CD4-positive, alpha-beta T cell (primary cell): ENCODE data around the gene KIAA0825. TPM values are rescaled to one million over a fixed set of nuclear protein-coding genes. Genes with fewer than 3 reads are reported as not detected.
"Not testable (repeated sequence)": the region's sequence is repeated elsewhere in the genome, so short reads cannot be mapped to it uniquely, and the experiment has no call there.

Experiments used
- ATAC-seq: fragments of 200-7000 bp; cut with Tn5 transposase; one replicate; pipeline ENCODE4 v1.10.0; 2022; ENCODE audit warnings: mild to moderate bottlenecking; ENCODE audit not compliant: poor library complexity
- CTCF ChIA-PET: fragments of 350-600 bp; sonication (Branson Sonifier 250); formaldehyde crosslinking; loops from one replicate; lab custom pipeline; 2021; ENCODE audit warnings: antibody characterized with exemption, inconsistent platforms; lab: Charles Lee
- POLR2A ChIA-PET: fragments of 350-600 bp; sonication (Branson Sonifier 250); formaldehyde crosslinking; loops from one replicate; lab custom pipeline; 2021; ENCODE audit warnings: antibody characterized with exemption, inconsistent platforms; lab: Charles Lee
- DNase-seq, 14 experiments: peaks; one replicate each; pipeline ENCODE4 v3.0.0-alpha.2; 2013 to 2020; ENCODE audit warnings: mixed read lengths in 2 of 14
- H3K27ac ChIP-seq, 2 donors: one replicate each; pipeline versions ENCODE4 v1.5.1 to v1.7.0; 2013; ENCODE audit warnings: low read length in 2 of 2, low read depth in 1 of 2, mild to moderate bottlenecking in 1 of 2
- H3K27me3 ChIP-seq, 2 experiments: 1 replicate in 1 of 2; 2 replicates in 1 of 2; pipeline versions ENCODE4 v1.6.1 to v1.7.0; 2013; ENCODE audit warnings: low read length in 2 of 2, control low read depth in 1 of 2, mild to moderate bottlenecking in 1 of 2, moderate library complexity in 1 of 2; ENCODE audit not compliant: insufficient read depth in 2 of 2, control insufficient read depth in 1 of 2
- H3K36me3 ChIP-seq: one replicate; pipeline ENCODE4 v1.6.1; 2013; ENCODE audit warnings: low read length, control low read depth; ENCODE audit not compliant: insufficient read depth
- H3K4me1 ChIP-seq: one replicate; pipeline ENCODE4 v1.6.1; 2013; ENCODE audit warnings: low read length, control low read depth; ENCODE audit not compliant: insufficient read depth
- H3K4me3 ChIP-seq: one replicate; pipeline ENCODE4 v1.5.1; 2013; ENCODE audit warnings: mild to moderate bottlenecking, low read length, moderate library complexity
- H3K9me3 ChIP-seq, 2 experiments: 1 replicate in 1 of 2; 2 replicates in 1 of 2; pipeline versions ENCODE4 v1.6.1 to v1.7.0; 2013; ENCODE audit warnings: low read length in 2 of 2, mild to moderate bottlenecking in 2 of 2, control low read depth in 1 of 2, moderate library complexity in 1 of 2; ENCODE audit not compliant: control insufficient read depth in 1 of 2, insufficient read depth in 1 of 2
- H3K27ac Mint-ChIP-seq: one replicate; pipeline ENCODE4 v1.8.0; 2020; ENCODE audit warnings: mixed read lengths
- H3K27me3 Mint-ChIP-seq: one replicate; pipeline ENCODE4 v1.8.0; 2021; ENCODE audit warnings: mixed read lengths
- H3K36me3 Mint-ChIP-seq: one replicate; pipeline ENCODE4 v1.8.0; 2021; ENCODE audit warnings: low read depth, mixed read lengths
- H3K4me1 Mint-ChIP-seq: one replicate; pipeline ENCODE4 v1.8.0; 2021; ENCODE audit warnings: low read depth, mixed read lengths
- H3K4me3 Mint-ChIP-seq: one replicate; pipeline ENCODE4 v1.8.0; 2020; ENCODE audit warnings: mild to moderate bottlenecking, mixed read lengths
- H3K9me3 Mint-ChIP-seq: one replicate; pipeline ENCODE4 v1.8.0; 2020; ENCODE audit warnings: mixed read lengths
- CTCF ChIP-seq: fragments of 200-600 bp; IDR thresholded peaks from one replicate; pipeline ENCODE4 v1.8.0; 2022; ENCODE audit warnings: antibody characterized with exemption, mild to moderate bottlenecking
- intact Hi-C, 2 experiments: fragments of 100-400 bp; cut with DNase I in 1 of 2; cut with micrococcal nuclease in 1 of 2; formaldehyde crosslinking; loops; one replicate each; pipeline versions ENCODE4 v1.15.1 to v1.9.0; 2023 to 2025; cut with DNase I, micrococcal nuclease
- total RNA-seq, 174 experiments: library from RNA in 2 of 174; stranded (reverse) in 2 of 174; gene quantifications; one replicate each; pipeline ENCODE4 v1.2.3 and lab custom pipeline; 2021 to 2026

Gene KIAA0825
- total RNA-seq, 2 experiments from 2014 or later, result 1.5 to 1.6 TPM

- no peak overlapping the region for H3K4me3 ChIP-seq
- CTCF ChIA-PET, result no interaction called here
These were observed 40.7 kb downstream of the KIAA0825 start for GRCh38 chr5:94577466-94578245.

GRCh38 chr5:94575196-94575595 is 43.2 kb downstream of the KIAA0825 start:
- Mint-ChIP-seq H3K27me3 (no peaks in the 10 kb centered on the region), H3K4me3 (peak overlapping the region; percentile 2), H3K4me1 (peaks cover 47% of the 10 kb centered on the region), H3K27ac (peak overlapping the region; percentile 10), H3K9me3 (no peaks in the 10 kb centered on the region), H3K36me3 (no peaks in the 10 kb centered on the region)
- peak; percentile 26 for ATAC-seq
- DNase-seq, result peak in 4 of 14 experiments; percentile 13 to 62 (median 24)
- Histone ChIP-seq H3K4me1 (peaks cover 20% of the 10 kb centered on the region), H3K9me3 (no peaks in the 10 kb centered on the region), H3K27ac (peak overlapping the region in 1 of 2 donors; percentile 42), H3K27me3 (no peaks in the 10 kb centered on the region), H3K36me3 (no peaks in the 10 kb centered on the region), H3K4me3 (no peak overlapping the region)
- POLR2A ChIA-PET, result no interaction called here
- CTCF ChIA-PET, result no interaction called here
- intact Hi-C loops, result no loop called here
- TF ChIP-seq CTCF, result no peak

More at GRCh38 chr5:94577466-94578245, 40.7 kb downstream of the KIAA0825 start:
- TF ChIP-seq CTCF, result no peak
- no peaks in the 10 kb centered on the region for H3K9me3 ChIP-seq
- H3K27me3 Mint-ChIP-seq, result no peaks in the 10 kb centered on the region
- H3K4me3 Mint-ChIP-seq, result peak overlapping the region; percentile 43
- intact Hi-C loops, result no loop called here
- peaks cover 20% of the 10 kb centered on the region for H3K4me1 ChIP-seq
- H3K27ac ChIP-seq, result no peak overlapping the region
- no peaks in the 10 kb centered on the region for H3K9me3 Mint-ChIP-seq
- H3K27ac Mint-ChIP-seq, result no peak overlapping the region
- H3K4me1 Mint-ChIP-seq, result peaks cover 52% of the 10 kb centered on the region
- ATAC-seq (peak; percentile 43), DNase-seq (peak in 3 of 14 experiments; percentile 45 to 82 (median 57))
- peaks cover 8% of the 10 kb centered on the region for H3K36me3 Mint-ChIP-seq
- no peaks in the 10 kb centered on the region for H3K36me3 ChIP-seq
- H3K27me3 ChIP-seq, result no peaks in the 10 kb centered on the region
- POLR2A ChIA-PET, result interaction anchor here (1.0 to 1.3 kb wide), 2 partner anchors 41 to 215 kb away, joined by 3 to 6 read pairs; partner anchors contain the start of genes KIAA0825 and SLF1

- POLR2A ChIA-PET, H3K9me3 ChIP-seq, H3K36me3 ChIP-seq, intact Hi-C loops, H3K4me3 ChIP-seq, H3K27ac Mint-ChIP-seq, H3K27me3 ChIP-seq, H3K27ac ChIP-seq, H3K4me3 Mint-ChIP-seq, CTCF ChIA-PET, H3K36me3 Mint-ChIP-seq, ATAC-seq, H3K27me3 Mint-ChIP-seq, H3K9me3 Mint-ChIP-seq: not testable (repeated sequence)
- peaks cover 15% of the 10 kb centered on the region for H3K4me1 ChIP-seq
- H3K4me1 Mint-ChIP-seq, result peaks cover 36% of the 10 kb centered on the region
- peak in 2 of 14 experiments; percentile 18 to 38 for DNase-seq
These were observed 45.1 kb downstream of the KIAA0825 start for GRCh38 chr5:94573349-94573748.
